ENCODE results near the gene EPHB2.

The EPHB2 gene

DNA sequence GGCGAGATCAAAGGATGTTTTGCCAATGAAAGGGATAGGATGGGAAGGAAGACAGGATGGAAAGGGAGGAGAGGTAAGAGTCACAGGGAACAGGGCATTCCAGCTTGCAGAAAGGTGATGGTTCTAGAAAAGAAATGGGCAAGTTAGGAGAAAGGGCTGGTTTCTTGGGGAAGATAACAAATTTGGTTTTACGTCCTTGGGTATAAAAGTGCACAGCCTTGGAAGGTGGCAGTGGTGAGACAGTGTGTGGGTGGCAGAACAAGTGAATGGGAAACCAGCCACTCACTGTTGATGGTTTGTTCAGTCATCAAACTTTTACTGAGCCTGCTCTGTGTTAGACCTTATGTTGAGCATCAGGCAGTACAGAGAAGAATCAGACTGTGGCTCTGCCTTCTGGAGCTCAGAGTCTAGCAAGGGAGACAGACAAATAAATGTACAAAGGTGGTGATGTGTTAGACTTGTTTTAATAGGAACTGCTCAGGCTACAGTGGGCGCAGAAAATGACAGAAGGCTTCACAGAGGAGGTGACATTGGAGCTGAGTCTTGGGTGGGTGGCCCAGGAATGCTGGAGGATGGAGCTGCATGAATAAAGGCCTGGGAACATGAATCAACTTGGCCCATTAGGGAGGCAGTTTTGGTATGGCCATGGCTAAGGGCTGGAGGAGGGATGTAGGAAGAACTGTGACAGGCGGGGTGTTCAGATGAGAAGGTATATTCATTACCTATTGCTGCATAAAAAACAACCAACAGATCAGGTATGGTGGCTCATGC is 76.3 kb downstream of the EPHB2 start:
- Histone ChIP-seq H3K23ac (ENCODE audit: low read length in 2 of 2) (no peak overlapping the region), H3K18ac (ENCODE audit: low read depth in 1 of 2, low read length in 2 of 2) (no peak overlapping the region), H2BK120ac (ENCODE audit: low read depth, low read length) (no peak overlapping the region), H2AK5ac (ENCODE audit: low read length, severe bottlenecking) (peak overlapping the region; percentile 2), H2BK12ac (ENCODE audit: low read length in 2 of 2) (no peak overlapping the region), H3K27ac (ENCODE audit: low read length, poor library complexity, severe bottlenecking) (no peak overlapping the region), H4K8ac (ENCODE audit: low read length) (no peak overlapping the region), H4K91ac (ENCODE audit: low read length) (no peak overlapping the region), H3K4me3 (ENCODE audit: insufficient read depth in 1 of 2, low read depth in 1 of 2, low read length in 2 of 2) (no peak overlapping the region), H3K14ac (ENCODE audit: low read length in 2 of 2) (no peak overlapping the region), H3K4me2 (ENCODE audit: low read length, poor library complexity, severe bottlenecking) (no peak overlapping the region), H3K4ac (ENCODE audit: low read depth in 1 of 2, low read length in 2 of 2) (no peak overlapping the region), H3K9ac (ENCODE audit: low read length) (no peak overlapping the region), H2BK15ac (ENCODE audit: low read depth, poor library complexity, severe bottlenecking) (no peak overlapping the region), H3K4me1 (ENCODE audit: control insufficient read depth, insufficient read depth, low read depth, low read length) (peaks cover 28% of the 10 kb centered on the region), H3K79me1 (replicated peaks; ENCODE audit: low read length, poor library complexity, severe bottlenecking) (peaks cover 46% of the 10 kb centered on the region), H3K27me3 (ENCODE audit: control insufficient read depth in 1 of 2, insufficient read depth in 1 of 2, low read length in 2 of 2) (peaks cover 0 to 22% of the 10 kb centered on the region in 2 experiments), H3K9me3 (ENCODE audit: control insufficient read depth, low read length) (no peaks in the 10 kb centered on the region), H2BK5ac (ENCODE audit: low read depth, low read length, poor library complexity, severe bottlenecking) (no peak overlapping the region), H2AFZ (ENCODE audit: low read depth, low read length) (no peak overlapping the region), H3K36me3 (ENCODE audit: control insufficient read depth in 1 of 2, insufficient read depth in 2 of 2, low read depth in 1 of 2, low read length in 2 of 2) (peaks cover 0 to 31% of the 10 kb centered on the region in 2 experiments)
- WGBS, result 95% methylated on average over 3 of the region's 4 CpGs
- no peak for DNase-seq

DNA sequence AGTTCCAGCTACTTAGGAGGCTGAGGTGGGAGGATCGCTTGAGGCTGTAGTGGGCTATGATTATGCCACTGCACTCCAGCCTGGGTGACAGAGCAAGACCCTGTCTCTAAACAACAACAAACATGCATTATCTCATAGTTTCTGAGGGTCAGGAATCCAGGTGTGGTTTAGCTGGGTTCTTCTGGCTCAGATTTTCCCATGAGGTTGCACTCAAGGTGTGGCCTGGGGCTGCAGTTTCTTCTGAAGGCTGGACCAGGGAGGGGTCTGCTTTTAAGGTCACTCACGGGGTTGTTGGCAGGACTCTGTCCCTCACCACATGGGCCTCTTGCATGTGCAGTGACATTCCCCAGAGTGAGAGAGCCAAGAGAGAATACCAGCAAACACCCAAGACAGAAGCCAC is 77.0 kb downstream of the EPHB2 start:
- no peak overlapping the region for H3K14ac ChIP-seq (ENCODE audit: low read length in 2 of 2)
- peaks cover 49% of the 10 kb centered on the region for H3K79me1 ChIP-seq (replicated peaks; ENCODE audit: low read length, poor library complexity, severe bottlenecking)
- no peak overlapping the region for H3K4me2 ChIP-seq (ENCODE audit: low read length, poor library complexity, severe bottlenecking)
- H3K4ac ChIP-seq (ENCODE audit: low read depth in 1 of 2, low read length in 2 of 2), result no peak overlapping the region
- H2BK5ac ChIP-seq (ENCODE audit: low read depth, low read length, poor library complexity, severe bottlenecking), result no peak overlapping the region
- H2AK5ac ChIP-seq (ENCODE audit: low read length, severe bottlenecking), result no peak overlapping the region
- no peak for DNase-seq
- H3K9ac ChIP-seq (ENCODE audit: low read length), result no peak overlapping the region
- H3K4me1 ChIP-seq (ENCODE audit: control insufficient read depth, insufficient read depth, low read depth, low read length), result peaks cover 32% of the 10 kb centered on the region
- no peak overlapping the region for H4K91ac ChIP-seq (ENCODE audit: low read length)
- H2AFZ ChIP-seq (ENCODE audit: low read depth, low read length), result no peak overlapping the region
- no peaks in the 10 kb centered on the region for H3K9me3 ChIP-seq (ENCODE audit: control insufficient read depth, low read length)
- peaks cover 0 to 35% of the 10 kb centered on the region in 2 experiments for H3K36me3 ChIP-seq (ENCODE audit: control insufficient read depth in 1 of 2, insufficient read depth in 2 of 2, low read depth in 1 of 2, low read length in 2 of 2)
- H2BK12ac ChIP-seq (ENCODE audit: low read length in 2 of 2), result no peak overlapping the region
- 67% methylated on average over 1 of the region's 2 CpGs for WGBS
- H2BK15ac ChIP-seq (ENCODE audit: low read depth, poor library complexity, severe bottlenecking), result no peak overlapping the region
- no peak overlapping the region for H4K8ac ChIP-seq (ENCODE audit: low read length)
- H2BK120ac ChIP-seq (ENCODE audit: low read depth, low read length), result no peak overlapping the region
- no peak overlapping the region for H3K18ac ChIP-seq (ENCODE audit: low read depth in 1 of 2, low read length in 2 of 2)
- peaks cover 0 to 22% of the 10 kb centered on the region in 2 experiments for H3K27me3 ChIP-seq (ENCODE audit: control insufficient read depth in 1 of 2, insufficient read depth in 1 of 2, low read length in 2 of 2)
- no peak overlapping the region for H3K27ac ChIP-seq (ENCODE audit: low read length, poor library complexity, severe bottlenecking)
- H3K23ac ChIP-seq (ENCODE audit: low read length in 2 of 2), result no peak overlapping the region
- no peak overlapping the region for H3K4me3 ChIP-seq (ENCODE audit: insufficient read depth in 1 of 2, low read depth in 1 of 2, low read length in 2 of 2)

DNA sequence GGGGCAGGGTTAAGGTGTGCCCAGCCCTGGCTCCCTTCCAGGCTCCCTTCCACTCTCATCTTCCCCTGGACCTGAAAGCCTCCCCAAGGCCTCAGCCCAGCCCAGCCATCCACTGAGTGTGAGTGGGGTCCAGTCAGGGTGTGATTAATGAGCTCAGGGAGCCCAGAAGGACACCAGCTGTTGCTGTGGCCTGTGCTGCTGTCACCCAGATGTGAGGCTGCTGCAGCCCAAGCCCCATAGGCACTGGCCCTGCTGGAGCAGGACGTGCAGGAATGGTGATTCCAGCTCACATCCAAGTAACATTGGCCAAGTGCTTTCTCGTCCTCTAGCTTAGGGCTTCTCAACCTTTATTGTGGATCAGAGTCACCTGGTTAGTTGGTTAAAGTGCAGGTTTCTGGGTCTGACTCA is 77.6 kb downstream of the EPHB2 start:
- peak overlapping the region in 1 of 2 experiments; percentile 39 for H3K14ac ChIP-seq (ENCODE audit: low read length in 2 of 2)
- H4K91ac ChIP-seq (ENCODE audit: low read length), result no peak overlapping the region
- H3K27me3 ChIP-seq (ENCODE audit: control insufficient read depth in 1 of 2, insufficient read depth in 1 of 2, low read length in 2 of 2), result peaks cover 0 to 19% of the 10 kb centered on the region in 2 experiments
- H3K36me3 ChIP-seq (ENCODE audit: control insufficient read depth in 1 of 2, insufficient read depth in 2 of 2, low read depth in 1 of 2, low read length in 2 of 2), result peaks cover 0 to 32% of the 10 kb centered on the region in 2 experiments
- H2BK120ac ChIP-seq (ENCODE audit: low read depth, low read length), result no peak overlapping the region
- no peak overlapping the region for H3K18ac ChIP-seq (ENCODE audit: low read depth in 1 of 2, low read length in 2 of 2)
- no peak overlapping the region for H3K4me2 ChIP-seq (ENCODE audit: low read length, poor library complexity, severe bottlenecking)
- peaks cover 36% of the 10 kb centered on the region for H3K4me1 ChIP-seq (ENCODE audit: control insufficient read depth, insufficient read depth, low read depth, low read length)
- no peak for DNase-seq
- no peaks in the 10 kb centered on the region for H3K9me3 ChIP-seq (ENCODE audit: control insufficient read depth, low read length)
- H3K4ac ChIP-seq (ENCODE audit: low read depth in 1 of 2, low read length in 2 of 2), result no peak overlapping the region
- H2AFZ ChIP-seq (ENCODE audit: low read depth, low read length), result no peak overlapping the region
- H3K9ac ChIP-seq (ENCODE audit: low read length), result no peak overlapping the region
- no peak overlapping the region for H2BK12ac ChIP-seq (ENCODE audit: low read length in 2 of 2)
- no peak overlapping the region for H3K23ac ChIP-seq (ENCODE audit: low read length in 2 of 2)
- H3K27ac ChIP-seq (ENCODE audit: low read length, poor library complexity, severe bottlenecking), result no peak overlapping the region
- 80% methylated on average over 2 of the region's 2 CpGs for whole genome bisulfite sequencing
- peaks cover 49% of the 10 kb centered on the region for H3K79me1 ChIP-seq (replicated peaks; ENCODE audit: low read length, poor library complexity, severe bottlenecking)
- H4K8ac ChIP-seq (ENCODE audit: low read length), result no peak overlapping the region
- no peak overlapping the region for H2BK5ac ChIP-seq (ENCODE audit: low read depth, low read length, poor library complexity, severe bottlenecking)
- H3K4me3 ChIP-seq (ENCODE audit: insufficient read depth in 1 of 2, low read depth in 1 of 2, low read length in 2 of 2), result no peak overlapping the region
- H2BK15ac ChIP-seq (ENCODE audit: low read depth, poor library complexity, severe bottlenecking), result no peak overlapping the region
- H2AK5ac ChIP-seq (ENCODE audit: low read length, severe bottlenecking), result peak overlapping the region; percentile 0

GRCh38 chr1:22789356-22789994 is 78.8 kb downstream of the EPHB2 start:
- Histone ChIP-seq H3K14ac (ENCODE audit: low read length in 2 of 2) (no peak overlapping the region), H3K27ac (ENCODE audit: low read length, poor library complexity, severe bottlenecking) (peak overlapping the region; percentile 89), H3K23ac (ENCODE audit: low read length in 2 of 2) (no peak overlapping the region), H3K18ac (ENCODE audit: low read depth in 1 of 2, low read length in 2 of 2) (no peak overlapping the region), H3K9me3 (ENCODE audit: control insufficient read depth, low read length) (no peaks in the 10 kb centered on the region), H2BK12ac (ENCODE audit: low read length in 2 of 2) (no peak overlapping the region), H3K4ac (ENCODE audit: low read depth in 1 of 2, low read length in 2 of 2) (no peak overlapping the region), H4K8ac (ENCODE audit: low read length) (no peak overlapping the region), H3K4me3 (ENCODE audit: insufficient read depth in 1 of 2, low read depth in 1 of 2, low read length in 2 of 2) (no peak overlapping the region), H2AK5ac (ENCODE audit: low read length, severe bottlenecking) (peak overlapping the region; percentile 95), H2BK120ac (ENCODE audit: low read depth, low read length) (no peak overlapping the region), H3K4me2 (ENCODE audit: low read length, poor library complexity, severe bottlenecking) (no peak overlapping the region), H4K91ac (ENCODE audit: low read length) (no peak overlapping the region), H3K9ac (ENCODE audit: low read length) (no peak overlapping the region), H2AFZ (ENCODE audit: low read depth, low read length) (no peak overlapping the region), H3K36me3 (ENCODE audit: control insufficient read depth in 1 of 2, insufficient read depth in 2 of 2, low read depth in 1 of 2, low read length in 2 of 2) (peaks cover 0 to 20% of the 10 kb centered on the region in 2 experiments), H2BK15ac (ENCODE audit: low read depth, poor library complexity, severe bottlenecking) (no peak overlapping the region), H3K4me1 (ENCODE audit: control insufficient read depth, insufficient read depth, low read depth, low read length) (peaks cover 36% of the 10 kb centered on the region), H3K27me3 (ENCODE audit: control insufficient read depth in 1 of 2, insufficient read depth in 1 of 2, low read length in 2 of 2) (peaks cover 0 to 29% of the 10 kb centered on the region in 2 experiments), H2BK5ac (ENCODE audit: low read depth, low read length, poor library complexity, severe bottlenecking) (peak overlapping the region; percentile 90), H3K79me1 (replicated peaks; ENCODE audit: low read length, poor library complexity, severe bottlenecking) (peaks cover 51% of the 10 kb centered on the region)
- whole genome bisulfite sequencing, result 83% methylated on average over 6 of the region's 6 CpGs
- no peak for DNase-seq

All from mesenchymal stem cell (in vitro differentiated cells and primary cell).